ENCODE results near the gene WWTR1. TPM values are rescaled to one million over a fixed set of nuclear protein-coding genes. Genes with fewer than 3 reads are reported as not detected.

The WWTR1 gene
- total and polyA plus RNA-seq, 2 donors from 2014 or later, result 23.3 to 117 TPM

- peak overlapping the region; percentile 48 to 80 for H3K27ac ChIP-seq (ENCODE audit: low read depth in 2 of 2, low read length in 2 of 2)
- intact Hi-C loops (cut with DNase I), result no loop called here
Observed at GRCh38 chr3:149553781-149554451, 103.9 kb downstream of the WWTR1 start.

GRCh38 chr3:149552700-149553099 lies 105.1 kb downstream of the WWTR1 start:
- peak overlapping the region in 1 of 2 donors; percentile 80 for H3K27ac ChIP-seq (ENCODE audit: low read depth in 2 of 2, low read length in 2 of 2)
- H3K36me3 ChIP-seq (ENCODE audit: control insufficient read depth in 2 of 3, insufficient read depth in 3 of 3, low read length in 3 of 3), result no peaks in the 10 kb centered on the region

More at GRCh38 chr3:149553781-149554451, 103.9 kb downstream of the WWTR1 start:
- TF ChIP-seq CTCF (IDR thresholded peaks at IDR 0.05; ENCODE audit: borderline replicate concordance, extremely low read depth, insufficient read depth), result no peak
- Histone ChIP-seq H3K36me3 (ENCODE audit: control insufficient read depth in 2 of 3, insufficient read depth in 3 of 3, low read length in 3 of 3) (no peaks in the 10 kb centered on the region), H3K4me3 (ENCODE audit: low read length in 3 of 3) (no peak overlapping the region), H3K4me1 (ENCODE audit: control insufficient read depth in 2 of 3, insufficient read depth in 2 of 3, low read depth in 1 of 3, low read length in 3 of 3) (peaks cover 0 to 26% (median 18%) of the 10 kb centered on the region in 3 donors), H3K9me3 (ENCODE audit: control insufficient read depth in 2 of 3, insufficient read depth in 1 of 3, low read length in 3 of 3) (no peaks in the 10 kb centered on the region), H3K27me3 (ENCODE audit: control insufficient read depth, insufficient read depth, low read length) (no peaks in the 10 kb centered on the region), H3K9ac (ENCODE audit: low read length in 3 of 3) (peak overlapping the region in 1 of 3 donors; percentile 5)
- DNase-seq (peak in 2 of 5 donors; percentile 33 to 70), FAIRE-seq (no peak)

GRCh38 chr3:149551500-149551899 lies 106.3 kb downstream of the WWTR1 start:
- TF ChIP-seq CTCF (IDR thresholded peaks at IDR 0.05; ENCODE audit: borderline replicate concordance, extremely low read depth, insufficient read depth), result no peak

More at GRCh38 chr3:149552700-149553099, 105.1 kb downstream of the WWTR1 start:
- peaks cover 0 to 33% (median 18%) of the 10 kb centered on the region in 3 donors for H3K4me1 ChIP-seq (ENCODE audit: control insufficient read depth in 2 of 3, insufficient read depth in 2 of 3, low read depth in 1 of 3, low read length in 3 of 3)
- no peak for FAIRE-seq
- no peaks in the 10 kb centered on the region for H3K27me3 ChIP-seq (ENCODE audit: control insufficient read depth, insufficient read depth, low read length)
- H3K9me3 ChIP-seq (ENCODE audit: control insufficient read depth in 2 of 3, insufficient read depth in 1 of 3, low read length in 3 of 3), result no peaks in the 10 kb centered on the region
- peak in 1 of 5 donors; percentile 39 for DNase-seq
- intact Hi-C loops (cut with DNase I), result no loop called here
- H3K4me3 ChIP-seq (ENCODE audit: low read length in 3 of 3), result no peak overlapping the region
- TF ChIP-seq CTCF (IDR thresholded peaks at IDR 0.05; ENCODE audit: borderline replicate concordance, extremely low read depth, insufficient read depth), result no peak
- no peak overlapping the region for H3K9ac ChIP-seq (ENCODE audit: low read length in 3 of 3)

More at GRCh38 chr3:149551500-149551899, 106.3 kb downstream of the WWTR1 start:
- intact Hi-C loops (cut with DNase I), result no loop called here
- DNase-seq, result no peak
- Histone ChIP-seq H3K27me3 (ENCODE audit: control insufficient read depth, insufficient read depth, low read length) (no peaks in the 10 kb centered on the region), H3K4me1 (ENCODE audit: control insufficient read depth in 2 of 3, insufficient read depth in 2 of 3, low read depth in 1 of 3, low read length in 3 of 3) (peaks cover 0 to 33% (median 18%) of the 10 kb centered on the region in 3 donors), H3K4me3 (ENCODE audit: low read length in 3 of 3) (no peak overlapping the region), H3K9ac (ENCODE audit: low read length in 3 of 3) (no peak overlapping the region), H3K36me3 (ENCODE audit: control insufficient read depth in 2 of 3, insufficient read depth in 3 of 3, low read length in 3 of 3) (no peaks in the 10 kb centered on the region), H3K27ac (ENCODE audit: low read depth in 2 of 2, low read length in 2 of 2) (no peak overlapping the region), H3K9me3 (ENCODE audit: control insufficient read depth in 2 of 3, insufficient read depth in 1 of 3, low read length in 3 of 3) (no peaks in the 10 kb centered on the region)
- no peak for FAIRE-seq
